Measurements from ENCODE around the gene RPL15. TPM values are rescaled to one million over a fixed set of nuclear protein-coding genes. Genes with fewer than 3 reads are reported as not detected.
A peak's percentile ranks its signal among the peaks of the same experiment; 100 is the strongest.

The RPL15 gene
- total RNA-seq (2016; rRNA removed; fragmentation: Illumina TruSeq; extraction: Trizol) (1,297 and 1,763 TPM in 2 replicates), polyA plus RNA-seq (2011; rRNA removed) (3,693 and 3,955 TPM in 2 replicates), polyA minus RNA-seq (2011; rRNA and poly(A)+ RNA removed; ENCODE audit: low replicate concordance) (1,424 and 2,177 TPM in 2 replicates), Bru-seq, nascent RNA (percentile 99 among the genes with signal in this experiment), BruChase-seq, experiment 1, labeled RNA remaining after a 6-hour chase (percentile 100 among the genes with signal in this experiment), BruChase-seq, experiment 2, labeled RNA remaining after a 2-hour chase (percentile 99 among the genes with signal in this experiment)
- 1,586 and 1,699 TPM in 2 replicates for total RNA-seq (2016; cell fraction: cytosol; rRNA removed; fragmentation: Illumina TruSeq; extraction: Trizol; ENCODE audit: low read depth)
- 1,351 and 1,926 TPM in 2 replicates for total RNA-seq (2016; cell fraction: insoluble cytoplasmic fraction; rRNA removed; fragmentation: Illumina TruSeq; extraction: Trizol)
- 3,254 and 3,418 TPM in 2 replicates for total RNA-seq (2016; cell fraction: membrane; rRNA removed; fragmentation: Illumina TruSeq; extraction: Trizol)
- total RNA-seq (2016; cell fraction: nucleus; rRNA removed; fragmentation: Illumina TruSeq; extraction: Trizol): 503 TPM in 2 replicates
- 6,013 and 6,757 TPM in 2 replicates for polyA plus RNA-seq (2011; cell fraction: cytosol; rRNA removed)
- 1,196 and 1,371 TPM in 2 replicates for polyA plus RNA-seq (2011; cell fraction: nucleus; rRNA removed)
- 2,819 and 3,574 TPM in 2 replicates for polyA plus RNA-seq (2012)
- 3,375 and 3,723 TPM in 2 replicates for polyA plus RNA-seq (2016; cell fraction: cytosol; fragmentation: Illumina TruSeq; extraction: Trizol; ENCODE audit: low read depth)
- 2,788 and 2,868 TPM in 2 replicates for polyA plus RNA-seq (2016; cell fraction: insoluble cytoplasmic fraction; fragmentation: Illumina TruSeq; extraction: Trizol; ENCODE audit: low read depth)
- polyA plus RNA-seq (2016; cell fraction: membrane; fragmentation: Illumina TruSeq; extraction: Trizol; ENCODE audit: low read depth): 4,974 and 5,217 TPM in 2 replicates
- polyA plus RNA-seq (2016; cell fraction: nucleus; fragmentation: Illumina TruSeq; extraction: Trizol; ENCODE audit: insufficient read depth, low read depth): 1,295 and 1,318 TPM in 2 replicates
- polyA minus RNA-seq (2011; cell fraction: cytosol; rRNA and poly(A)+ RNA removed): 848 and 1,008 TPM in 2 replicates
- 296 and 376 TPM in 2 replicates for polyA minus RNA-seq (2011; cell fraction: nucleus; rRNA and poly(A)+ RNA removed)
- long read RNA-seq, experiment 1, transcript RPL15-202 (3 exons, 820 nt): minor isoform, 190 of 2,442 reads
- long read RNA-seq, experiment 1, transcript RPL15-208 (4 exons, 1,063 nt): minor isoform, 120 of 2,442 reads
- long read RNA-seq, experiment 1, transcript RPL15-201 (4 exons, 2,730 nt): major isoform, 2,021 of 2,442 reads
- long read RNA-seq, experiment 1, transcript RPL15-215 (4 exons, 824 nt): minor isoform, 36 of 2,442 reads
- long read RNA-seq, experiment 1, partial matches to known transcripts: 25 of 2,442 reads
- long read RNA-seq, experiment 1, other reads (novel, unspliced or antisense): 28 of 2,442 reads
- long read RNA-seq, experiment 2, transcript RPL15-212 (2 exons, 1,785 nt): minor isoform, 54 of 3,164 reads
- long read RNA-seq, experiment 2, transcript RPL15-208 (4 exons, 1,063 nt): minor isoform, 138 of 3,164 reads
- long read RNA-seq, experiment 2, transcript RPL15-201 (4 exons, 2,730 nt): minor isoform, 1,194 of 3,164 reads
- long read RNA-seq, experiment 2, transcript RPL15-202 (3 exons, 820 nt): major isoform, 1,230 of 3,164 reads
- long read RNA-seq, experiment 2, partial matches to known transcripts: 171 of 3,164 reads
- long read RNA-seq, experiment 2, other reads (novel, unspliced or antisense): 334 of 3,164 reads

DNA sequence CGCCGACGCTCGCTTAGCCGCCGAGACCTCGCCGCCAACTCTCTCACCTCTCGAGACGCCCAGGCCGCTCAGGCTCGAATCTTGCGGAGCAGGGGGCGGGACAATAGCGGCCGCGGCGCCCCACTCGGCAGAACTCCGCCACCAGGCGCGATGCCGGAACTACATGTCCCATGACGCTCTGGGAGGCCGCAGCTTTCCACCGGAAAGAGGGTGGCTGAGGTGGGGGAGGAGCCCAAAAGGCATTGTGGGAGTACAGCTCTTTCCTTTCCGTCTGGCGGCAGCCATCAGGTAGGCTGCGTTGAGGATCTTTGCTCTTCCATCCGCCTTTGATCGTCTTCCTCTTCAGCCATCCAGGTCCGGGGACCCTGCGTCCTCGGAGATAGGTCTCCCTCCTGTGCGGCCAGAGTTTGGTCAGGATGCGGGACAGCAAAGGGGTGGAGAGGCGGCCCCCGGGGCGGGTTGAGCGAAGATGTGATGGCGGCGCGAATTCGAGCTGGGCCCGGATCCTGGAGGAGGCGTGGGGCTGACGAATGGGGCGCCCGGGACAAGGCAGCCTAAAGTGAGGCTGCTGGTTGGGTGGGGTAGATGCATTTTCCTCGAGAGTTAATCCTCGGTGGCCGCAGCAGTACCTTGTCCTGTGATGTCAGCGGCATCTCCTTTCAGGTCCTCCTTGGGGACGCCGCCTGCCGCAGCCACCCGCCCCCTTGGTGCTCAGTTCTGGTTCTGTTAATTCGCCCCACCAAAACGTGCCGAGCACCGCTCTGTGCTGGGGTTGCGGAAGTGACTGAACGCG lies at the start of gene RPL15, which contains the start of gene NKIRAS1:
TSS of gene RPL15 (plus strand) at position 247 of the 793 bp plus-strand sequence. CDS start 728 bp downstream, outside the sequence.
TSS of gene NKIRAS1 (minus strand) at position 105 of the 793 bp plus-strand sequence. CDS start 6,086 bp downstream, outside the sequence.
- BruUV-seq (replicated peaks): TSS peak; percentile 53
- TF ChIP-seq ZNF788 (CRISPR knock-in tag; IDR thresholded peaks at IDR 0.05; ENCODE audit: borderline replicate concordance) (peak; percentile 93), ZIK1 (CRISPR knock-in tag; IDR thresholded peaks at IDR 0.05; ENCODE audit: borderline replicate concordance, low read depth) (peak; percentile 65), ZNF33B (CRISPR knock-in tag; IDR thresholded peaks at IDR 0.05) (0 out of 2 replicates have a peak, but pooled peaks have one; percentile 49), ARNT (IDR thresholded peaks at IDR 0.05) (no peak), TAF15 (IDR thresholded peaks at IDR 0.05; ENCODE audit: low read depth, low read length, poor library complexity, severe bottlenecking) (no peak), ZNF557 (CRISPR knock-in tag; IDR thresholded peaks at IDR 0.05) (peak; percentile 63; the same call in 1 of the 2 replicates), RFXAP (CRISPR knock-in tag; IDR thresholded peaks at IDR 0.05; ENCODE audit: borderline replicate concordance) (no peak), HNRNPLL (IDR thresholded peaks at IDR 0.05; ENCODE audit: low read depth, low read length, poor library complexity, severe bottlenecking) (peak; percentile 96), FOSL1 (CRISPR knock-in tag; IDR thresholded peaks at IDR 0.05; ENCODE audit: borderline replicate concordance) (no peak), ZBTB42 (CRISPR knock-in tag; IDR thresholded peaks at IDR 0.05) (no peak)
- TF ChIP-seq, protein P1, sequence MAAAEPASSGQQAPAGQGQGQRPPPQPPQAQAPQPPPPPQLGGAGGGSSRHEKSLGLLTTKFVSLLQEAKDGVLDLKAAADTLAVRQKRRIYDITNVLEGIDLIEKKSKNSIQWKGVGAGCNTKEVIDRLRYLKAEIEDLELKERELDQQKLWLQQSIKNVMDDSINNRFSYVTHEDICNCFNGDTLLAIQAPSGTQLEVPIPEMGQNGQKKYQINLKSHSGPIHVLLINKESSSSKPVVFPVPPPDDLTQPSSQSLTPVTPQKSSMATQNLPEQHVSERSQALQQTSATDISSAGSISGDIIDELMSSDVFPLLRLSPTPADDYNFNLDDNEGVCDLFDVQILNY (CRISPR knock-in tag; conservative IDR thresholded peaks at IDR 0.05): 0 out of 2 replicates have a peak, but pooled peaks have one; percentile 42
- TF ChIP-seq, protein P2, sequence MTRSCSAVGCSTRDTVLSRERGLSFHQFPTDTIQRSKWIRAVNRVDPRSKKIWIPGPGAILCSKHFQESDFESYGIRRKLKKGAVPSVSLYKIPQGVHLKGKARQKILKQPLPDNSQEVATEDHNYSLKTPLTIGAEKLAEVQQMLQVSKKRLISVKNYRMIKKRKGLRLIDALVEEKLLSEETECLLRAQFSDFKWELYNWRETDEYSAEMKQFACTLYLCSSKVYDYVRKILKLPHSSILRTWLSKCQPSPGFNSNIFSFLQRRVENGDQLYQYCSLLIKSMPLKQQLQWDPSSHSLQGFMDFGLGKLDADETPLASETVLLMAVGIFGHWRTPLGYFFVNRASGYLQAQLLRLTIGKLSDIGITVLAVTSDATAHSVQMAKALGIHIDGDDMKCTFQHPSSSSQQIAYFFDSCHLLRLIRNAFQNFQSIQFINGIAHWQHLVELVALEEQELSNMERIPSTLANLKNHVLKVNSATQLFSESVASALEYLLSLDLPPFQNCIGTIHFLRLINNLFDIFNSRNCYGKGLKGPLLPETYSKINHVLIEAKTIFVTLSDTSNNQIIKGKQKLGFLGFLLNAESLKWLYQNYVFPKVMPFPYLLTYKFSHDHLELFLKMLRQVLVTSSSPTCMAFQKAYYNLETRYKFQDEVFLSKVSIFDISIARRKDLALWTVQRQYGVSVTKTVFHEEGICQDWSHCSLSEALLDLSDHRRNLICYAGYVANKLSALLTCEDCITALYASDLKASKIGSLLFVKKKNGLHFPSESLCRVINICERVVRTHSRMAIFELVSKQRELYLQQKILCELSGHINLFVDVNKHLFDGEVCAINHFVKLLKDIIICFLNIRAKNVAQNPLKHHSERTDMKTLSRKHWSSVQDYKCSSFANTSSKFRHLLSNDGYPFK (CRISPR knock-in tag; IDR thresholded peaks at IDR 0.05; ENCODE audit: borderline replicate concordance): peak; percentile 68; the same call in 1 of the 2 replicates

More for the DNA sequence above, at the start of gene RPL15, which contains the start of gene NKIRAS1:
- peak; percentile 94 for DNase-seq (ENCODE audit: low spot score)
- Histone ChIP-seq H3K4me3 (replicated peaks in 1 of 3; ENCODE audit: insufficient read depth in 1 of 3, low read depth in 2 of 3, low read length in 3 of 3) (peak within 1 kb of the TSS; percentile 95 to 99 (median 98)), H3K9ac (ENCODE audit: insufficient read depth, low read depth, low read length) (peak within 1 kb of the TSS; percentile 95), H3K27me3 (ENCODE audit: control insufficient read depth in 1 of 2, insufficient read depth in 2 of 2, low read length in 2 of 2) (no peaks in the 10 kb centered on the region; a peak in 1 of 5 replicates), H3K4me1 (ENCODE audit: insufficient read depth, low read length) (peaks cover 54% of the 10 kb centered on the region), H3K27ac (ENCODE audit: extremely low read length, insufficient read depth, low read length) (peak within 1 kb of the TSS; percentile 81), H3K4me2 (ENCODE audit: low read depth, low read length) (peak within 1 kb of the TSS; percentile 90), H3K36me3 (replicated peaks in 1 of 2; ENCODE audit: control insufficient read depth in 1 of 2, insufficient read depth in 2 of 2, low read length in 2 of 2) (peaks cover 4 to 9% of the 10 kb centered on the region in 2 experiments; a peak in 4 of 5 replicates), H3K79me2 (ENCODE audit: insufficient read depth, low read length) (peaks cover 56% of the 10 kb centered on the region), H3K9me3 (ENCODE audit: low read length) (no peaks in the 10 kb centered on the region), H2AFZ (ENCODE audit: low read length) (no peak within 1 kb of the TSS), H4K20me1 (ENCODE audit: insufficient read depth, low read length) (peaks cover 36% of the 10 kb centered on the region)
- ChIA-PET POLR2A (interaction anchor here (0.6 to 3.8 kb wide), 31 partner anchors 9 to 1866 kb away, joined by 3 to 72 read pairs (median 6); partner anchors contain the start of gene NGLY1), CTCF (ENCODE audit: low intra/inter-chr PET ratio, low total read pairs) (no interaction called here)
- FAIRE-seq: peak; percentile 57
- intact Hi-C loops (cut with micrococcal nuclease; ENCODE audit: unreplicated experiment): loop anchor here (1.0 kb wide), 1 partner anchor 28 kb away; the partner anchor contains the start of gene NR1D2
- WGBS (ENCODE audit: low lambda C conversion rate): under 1% methylated on average over 22 of the region's 64 CpGs
- ATAC-seq: peak; percentile 94
- in situ Hi-C loops (cut with HindIII; ENCODE audit: extremely low pct_ligation_motif_present, low pct_unique_long_range_greater_than_20kb): no loop called here
